Measurements from ENCODE around the gene HS3ST3B1. TPM values are rescaled to one million over a fixed set of nuclear protein-coding genes. Genes with fewer than 3 reads are reported as not detected.

The HS3ST3B1 gene
- total and polyA plus RNA-seq, 7 donors, result 0.23 to 1.6 (median 0.64) TPM

GRCh38 chr17:14270508-14270907 lies 30.4 kb upstream of the HS3ST3B1 start:
- TF ChIP-seq CTCF (IDR thresholded peaks at IDR 0.05), result no peak
- H3K27me3 ChIP-seq (ENCODE audit: insufficient read depth in 3 of 3, low read length in 2 of 3), result no peaks in the 10 kb centered on the region
- WGBS, 3 donors, result 59 to 78% (median 78%) methylated on average over 2 of the region's 2 CpGs
- H3K4me1 ChIP-seq, result no peaks in the 10 kb centered on the region
- ATAC-seq (no peak), DNase-seq (no peak)
- intact Hi-C loops (cut with DNase I), result loop anchor here in 1 of 2 donors (10.0 kb wide), 1 partner anchor 56 kb away; no protein-coding TSS in a partner anchor
- no peak overlapping the region for H3K27ac ChIP-seq
- no peaks in the 10 kb centered on the region for H3K36me3 ChIP-seq (ENCODE audit: insufficient read depth in 1 of 2, low read depth in 1 of 2)
- no peak overlapping the region for H3K4me3 ChIP-seq
- no peaks in the 10 kb centered on the region for H3K9me3 ChIP-seq

- Histone ChIP-seq H3K4me3 (no peak overlapping the region), H3K27ac (no peak overlapping the region), H3K9me3 (no peaks in the 10 kb centered on the region), H3K27me3 (ENCODE audit: insufficient read depth in 3 of 3, low read length in 2 of 3) (peaks cover 0 to 3% (median 0%) of the 10 kb centered on the region in 3 donors), H3K36me3 (ENCODE audit: insufficient read depth in 1 of 2, low read depth in 1 of 2) (no peaks in the 10 kb centered on the region), H3K4me1 (no peaks in the 10 kb centered on the region)
- ATAC-seq, result no peak
- WGBS, 3 donors, result 68 to 84% (median 73%) methylated on average over 2 of the region's 2 CpGs
- TF ChIP-seq CTCF (IDR thresholded peaks at IDR 0.05), result no peak
- no peak for DNase-seq
- intact Hi-C loops (cut with DNase I), result loop anchor here in 1 of 2 donors (10.0 kb wide), 1 partner anchor 62 kb away; no protein-coding TSS in a partner anchor
Observed at GRCh38 chr17:14276535-14277250, 24.2 kb upstream of the HS3ST3B1 start.

- H3K27me3 ChIP-seq (ENCODE audit: insufficient read depth in 3 of 3, low read length in 2 of 3), result peaks cover 0 to 12% (median 3%) of the 10 kb centered on the region in 3 donors
- no peak for TF ChIP-seq CTCF (IDR thresholded peaks at IDR 0.05)
- H3K4me3 ChIP-seq, result no peak overlapping the region
- H3K36me3 ChIP-seq (ENCODE audit: insufficient read depth in 1 of 2, low read depth in 1 of 2), result no peaks in the 10 kb centered on the region
- DNase-seq (no peak), ATAC-seq (no peak)
- no peaks in the 10 kb centered on the region for H3K9me3 ChIP-seq
- H3K27ac ChIP-seq, result no peak overlapping the region
- intact Hi-C loops (cut with DNase I), result no loop called here
- no peaks in the 10 kb centered on the region for H3K4me1 ChIP-seq
- 69 to 93% (median 73%) methylated on average over 3 of the region's 3 CpGs for WGBS, 3 donors
Observed at GRCh38 chr17:14281530-14281929, 19.4 kb upstream of the HS3ST3B1 start.

DNA sequence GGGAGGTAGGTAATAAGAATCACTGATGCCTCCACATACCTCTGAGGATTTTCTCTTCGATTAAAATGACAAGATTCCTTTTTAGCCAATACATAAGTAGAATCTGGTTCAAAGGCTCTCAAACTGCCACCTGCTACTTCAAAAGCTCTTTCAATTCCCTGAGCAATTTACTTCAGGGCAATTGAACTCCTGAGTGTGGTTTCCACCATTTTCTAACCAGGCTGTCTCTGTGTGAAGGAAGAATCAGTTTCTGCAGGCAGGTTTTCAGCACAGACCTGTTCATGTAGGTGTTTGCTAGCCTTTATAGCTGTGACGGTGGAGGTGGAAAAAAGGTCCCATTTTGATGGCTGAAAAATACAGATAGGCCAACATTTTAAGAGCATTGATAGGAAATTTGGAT lies 18.2 kb upstream of the HS3ST3B1 start:
- intact Hi-C loops (cut with DNase I), result no loop called here
- no peak for TF ChIP-seq CTCF (IDR thresholded peaks at IDR 0.05)
- peaks cover 0 to 12% (median 3%) of the 10 kb centered on the region in 3 donors for H3K27me3 ChIP-seq (ENCODE audit: insufficient read depth in 3 of 3, low read length in 2 of 3)
- no peak overlapping the region for H3K4me3 ChIP-seq
- H3K9me3 ChIP-seq, result no peaks in the 10 kb centered on the region
- no peak overlapping the region for H3K27ac ChIP-seq
- WGBS, 3 donors, result 75 to 77% (median 75%) methylated on average over 2 of the region's 2 CpGs
- no peak for DNase-seq
- no peak for ATAC-seq
- H3K36me3 ChIP-seq (ENCODE audit: insufficient read depth in 1 of 2, low read depth in 1 of 2), result no peaks in the 10 kb centered on the region
- H3K4me1 ChIP-seq, result no peaks in the 10 kb centered on the region
